Fibroblast of lung (primary cell): ENCODE data around the gene SELENOI. TPM values are rescaled to one million over a fixed set of nuclear protein-coding genes. Genes with fewer than 3 reads are reported as not detected.

Source experiments
- DNase-seq, 2 donors: peaks; one replicate each; pipeline versions ENCODE4 v3.0.0 to v3.0.0-alpha.2; 2010; ENCODE audit warnings: low read depth in 2 of 2
- H2AFZ ChIP-seq: 2 replicates; pipeline ENCODE4 v1.5.1; 2012; ENCODE audit warnings: low read length, control low read depth, inconsistent platforms
- H3K27ac ChIP-seq: 2 replicates; pipeline ENCODE4 v1.5.1; 2011; ENCODE audit warnings: low read length, control low read depth; ENCODE audit not compliant: insufficient read depth
- H3K27me3 ChIP-seq: 2 replicates; pipeline ENCODE4 v1.5.1; 2011; ENCODE audit warnings: mild to moderate bottlenecking, low read length; ENCODE audit not compliant: control insufficient read depth, insufficient read depth
- H3K36me3 ChIP-seq: 2 replicates; pipeline ENCODE4 v1.5.1; 2011; ENCODE audit warnings: low read length; ENCODE audit not compliant: control insufficient read depth, insufficient read depth
- H3K4me1 ChIP-seq: 2 replicates; pipeline ENCODE4 v1.5.1; 2011; ENCODE audit warnings: low read length; ENCODE audit not compliant: control insufficient read depth, insufficient read depth; ENCODE audit errors: extremely low read depth
- H3K4me2 ChIP-seq: 2 replicates; pipeline ENCODE4 v1.5.1; 2011; ENCODE audit warnings: low read length, control low read depth; ENCODE audit not compliant: insufficient read depth; ENCODE audit errors: extremely low read depth
- H3K4me3 ChIP-seq, 4 experiments: fragments of 200-600 bp in 1 of 4; sonication (generic) in 1 of 4; replicated peaks in 1 of 4; 2 replicates each; pipeline ENCODE4 v1.5.1; 2011 to 2016; ENCODE audit warnings: low read length in 4 of 4, low read depth in 3 of 4, mild to moderate bottlenecking in 3 of 4, control low read depth in 2 of 4, inconsistent platforms in 1 of 4, mixed read lengths in 1 of 4; ENCODE audit not compliant: insufficient read depth in 1 of 4; ENCODE audit errors: control extremely low read depth in 1 of 4
- H3K79me2 ChIP-seq: 2 replicates; pipeline ENCODE4 v1.5.1; 2012; ENCODE audit warnings: mild to moderate bottlenecking, low read length, inconsistent platforms; ENCODE audit not compliant: control insufficient read depth, insufficient read depth
- H3K9ac ChIP-seq: 2 replicates; pipeline ENCODE4 v1.5.1; 2011; ENCODE audit warnings: mild to moderate bottlenecking, low read length, control low read depth; ENCODE audit not compliant: insufficient read depth
- H3K9me3 ChIP-seq: 2 replicates; pipeline ENCODE4 v1.5.1; 2012; ENCODE audit warnings: low read depth, low read length; ENCODE audit not compliant: control insufficient read depth, insufficient read depth
- H4K20me1 ChIP-seq: 2 replicates; pipeline ENCODE4 v1.5.1; 2011; ENCODE audit warnings: low read length; ENCODE audit not compliant: control insufficient read depth, insufficient read depth; ENCODE audit errors: extremely low read depth
- EZH2 ChIP-seq: IDR thresholded peaks from 2 replicates; pipeline ENCODE4 v1.5.1; 2012; ENCODE audit warnings: low read length, control low read depth, mild to moderate bottlenecking; ENCODE audit errors: missing control alignments
- polyA plus RNA-seq, 2 donors: library from polyadenylated mRNA; depleted of rRNA in 1 of 2; stranded (reverse) in 1 of 2; unstranded in 1 of 2; fragments of >200 nt; gene quantifications; 2 replicates each; pipeline ENCODE4 v1.2.1, GENCODE V29; 2011 to 2012; ENCODE audit warnings: missing spikeins in 1 of 2
- total RNA-seq: library from RNA; depleted of rRNA; stranded (reverse); fragments of >200 nt; gene quantifications from 2 replicates; pipeline ENCODE4 v1.2.1, GENCODE V29; 2014
- TF ChIP-seq, protein P1 (sequence below), 2 donors: IDR thresholded peaks in 1 of 2; conservative IDR thresholded peaks in 1 of 2; 1 replicate in 1 of 2; 2 replicates in 1 of 2; pipeline ENCODE4 v1.5.1; 2011 to 2012; ENCODE audit warnings: low read length in 2 of 2, control low read depth in 1 of 2, inconsistent platforms in 1 of 2, low read depth in 1 of 2, mild to moderate bottlenecking in 1 of 2

SELENOI gene
- total and polyA plus RNA-seq, 2 donors (not counting 1 experiment from before 2014, with no cell fraction given): 11.9 to 18.8 TPM

DNA sequence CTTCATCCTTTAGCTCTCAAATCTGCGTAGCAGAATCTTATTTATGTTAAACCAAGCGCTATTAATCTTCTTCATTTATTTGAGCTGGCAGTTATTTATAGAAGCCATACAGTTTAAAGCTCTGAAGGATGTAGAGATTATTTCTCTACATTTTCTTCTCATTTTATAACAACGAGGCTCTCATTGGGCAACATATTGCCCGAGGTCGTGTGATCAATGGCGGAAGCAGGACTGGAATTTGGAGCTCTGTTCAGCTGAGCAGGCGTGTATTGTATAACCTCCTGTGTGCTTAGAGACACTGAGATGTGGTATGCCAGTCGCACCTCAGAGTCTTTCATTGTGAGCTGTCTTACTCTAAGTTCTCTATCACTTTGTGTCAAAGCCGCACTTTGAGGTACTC, 38.2 kb downstream of the SELENOI start:
- TF ChIP-seq, protein P1, sequence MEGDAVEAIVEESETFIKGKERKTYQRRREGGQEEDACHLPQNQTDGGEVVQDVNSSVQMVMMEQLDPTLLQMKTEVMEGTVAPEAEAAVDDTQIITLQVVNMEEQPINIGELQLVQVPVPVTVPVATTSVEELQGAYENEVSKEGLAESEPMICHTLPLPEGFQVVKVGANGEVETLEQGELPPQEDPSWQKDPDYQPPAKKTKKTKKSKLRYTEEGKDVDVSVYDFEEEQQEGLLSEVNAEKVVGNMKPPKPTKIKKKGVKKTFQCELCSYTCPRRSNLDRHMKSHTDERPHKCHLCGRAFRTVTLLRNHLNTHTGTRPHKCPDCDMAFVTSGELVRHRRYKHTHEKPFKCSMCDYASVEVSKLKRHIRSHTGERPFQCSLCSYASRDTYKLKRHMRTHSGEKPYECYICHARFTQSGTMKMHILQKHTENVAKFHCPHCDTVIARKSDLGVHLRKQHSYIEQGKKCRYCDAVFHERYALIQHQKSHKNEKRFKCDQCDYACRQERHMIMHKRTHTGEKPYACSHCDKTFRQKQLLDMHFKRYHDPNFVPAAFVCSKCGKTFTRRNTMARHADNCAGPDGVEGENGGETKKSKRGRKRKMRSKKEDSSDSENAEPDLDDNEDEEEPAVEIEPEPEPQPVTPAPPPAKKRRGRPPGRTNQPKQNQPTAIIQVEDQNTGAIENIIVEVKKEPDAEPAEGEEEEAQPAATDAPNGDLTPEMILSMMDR (conservative IDR thresholded peaks at IDR 0.05 in 1 of 2, IDR thresholded peaks at IDR 0.05 in 1 of 2; ENCODE audit: low read depth in 1 of 2, low read length in 2 of 2): no peak
- no peak for TF ChIP-seq EZH2
- no peaks in the 10 kb centered on the region for H3K27me3 ChIP-seq
- no peaks in the 10 kb centered on the region for H3K9me3 ChIP-seq
- no peak overlapping the region for H2AFZ ChIP-seq
- H3K4me2 ChIP-seq: no peak overlapping the region
- no peak overlapping the region for H3K4me3 ChIP-seq
- no peaks in the 10 kb centered on the region for H3K79me2 ChIP-seq
- no peak overlapping the region for H3K9ac ChIP-seq
- peaks cover 2% of the 10 kb centered on the region for H3K36me3 ChIP-seq
- no peak overlapping the region for H3K27ac ChIP-seq
- no peak for DNase-seq
- no peaks in the 10 kb centered on the region for H3K4me1 ChIP-seq
- no peaks in the 10 kb centered on the region for H4K20me1 ChIP-seq

DNA sequence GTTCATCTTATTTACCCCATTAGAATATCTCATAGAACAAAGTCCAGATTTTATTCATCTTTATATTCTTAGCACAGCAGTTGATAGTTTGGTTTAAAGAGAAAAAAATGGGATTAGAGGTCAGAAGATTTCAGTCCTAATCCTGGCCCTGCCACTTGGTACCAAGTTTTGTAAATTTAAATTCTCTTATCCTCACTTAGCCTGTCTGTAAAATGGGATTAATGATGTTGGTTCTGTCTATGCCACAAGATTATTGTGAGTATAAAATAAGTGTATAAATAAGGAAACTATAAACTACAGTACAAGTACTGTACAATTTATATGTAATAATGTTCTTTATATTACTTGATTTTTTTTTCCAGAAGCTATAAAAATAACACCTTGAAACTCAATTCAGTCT, 38.7 kb downstream of the SELENOI start:
- no peak for DNase-seq
- Histone ChIP-seq H3K36me3 (peaks cover 2% of the 10 kb centered on the region), H3K9me3 (no peaks in the 10 kb centered on the region), H3K9ac (no peak overlapping the region), H4K20me1 (no peaks in the 10 kb centered on the region), H3K79me2 (no peaks in the 10 kb centered on the region), H2AFZ (no peak overlapping the region), H3K27ac (no peak overlapping the region), H3K4me3 (no peak overlapping the region), H3K4me2 (no peak overlapping the region), H3K27me3 (no peaks in the 10 kb centered on the region), H3K4me1 (no peaks in the 10 kb centered on the region)
- no peak for TF ChIP-seq EZH2
- TF ChIP-seq, protein P1 (conservative IDR thresholded peaks at IDR 0.05 in 1 of 2, IDR thresholded peaks at IDR 0.05 in 1 of 2; ENCODE audit: low read depth in 1 of 2, low read length in 2 of 2): no peak

DNA sequence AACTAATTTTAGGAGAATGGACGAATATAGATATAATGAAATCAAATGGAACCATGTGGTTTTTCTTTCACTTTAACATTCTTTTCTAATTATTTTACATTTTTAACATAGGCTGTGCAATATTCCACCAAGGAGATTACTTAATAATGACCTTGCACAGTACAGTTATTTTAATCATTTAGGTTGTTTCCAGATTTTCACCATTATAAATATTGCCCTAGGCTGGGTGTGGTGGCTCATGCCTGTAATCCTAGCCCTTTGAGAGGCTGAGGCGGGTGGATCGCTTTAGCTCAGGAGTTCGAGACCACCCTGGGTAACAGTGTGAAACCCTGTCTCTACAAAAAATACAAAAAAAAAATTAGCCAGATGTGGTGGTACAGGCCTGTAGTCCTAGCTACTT, 41.2 kb downstream of the SELENOI start:
- Histone ChIP-seq H3K4me1 (no peaks in the 10 kb centered on the region), H3K9ac (no peak overlapping the region), H3K27ac (no peak overlapping the region), H2AFZ (no peak overlapping the region), H3K79me2 (no peaks in the 10 kb centered on the region), H3K4me2 (no peak overlapping the region), H3K4me3 (no peak overlapping the region), H4K20me1 (no peaks in the 10 kb centered on the region), H3K27me3 (no peaks in the 10 kb centered on the region), H3K9me3 (no peaks in the 10 kb centered on the region), H3K36me3 (peaks cover 4% of the 10 kb centered on the region)
- DNase-seq: no peak
- TF ChIP-seq, protein P1 (conservative IDR thresholded peaks at IDR 0.05 in 1 of 2, IDR thresholded peaks at IDR 0.05 in 1 of 2; ENCODE audit: low read depth in 1 of 2, low read length in 2 of 2): no peak
- no peak for TF ChIP-seq EZH2
